H1 (cell line): Measurements from ENCODE around the gene FAM13C. TPM values are rescaled to one million over a fixed set of nuclear protein-coding genes. Genes with fewer than 3 reads are reported as not detected.

Source experiments
- CTCF ChIA-PET: fragments of 300-600 bp; sonication (Branson Sonifier 250); formaldehyde crosslinking; loops from one replicate; lab custom pipeline; 2021; ENCODE audit not compliant: partially characterized antibody; lab: Charles Lee
- POLR2A ChIA-PET: fragments of 300-600 bp; sonication (Branson Sonifier 250); formaldehyde crosslinking; loops from one replicate; lab custom pipeline; 2021; ENCODE audit warnings: inconsistent platforms; ENCODE audit not compliant: partially characterized antibody; lab: Charles Lee
- DNase-seq, 2 experiments: peaks; one replicate each; pipeline versions ENCODE4 v3.0.0 to v3.0.0-alpha.2; 2010 to 2022; ENCODE audit warnings: low spot score in 2 of 2, low read depth in 1 of 2, mixed read lengths in 1 of 2
- FAIRE-seq: peaks from 2 replicates; lab custom pipeline; 2011; peaks lifted over from hg19 to GRCh38; lab: Jason Lieb, UNC
- H2AFZ ChIP-seq: 2 replicates; pipeline ENCODE4 v1.8.1; 2012; ENCODE audit warnings: low read length, inconsistent platforms
- H2AK5ac ChIP-seq: 2 replicates; pipeline ENCODE4 v1.6.1; 2013; ENCODE audit warnings: low read depth, low read length
- H2BK120ac ChIP-seq: replicated peaks from 2 replicates; pipeline ENCODE3; 2013; ENCODE audit warnings: low read depth, low read length, inconsistent platforms
- H2BK12ac ChIP-seq: 2 replicates; pipeline ENCODE4 v1.6.1; 2013; ENCODE audit warnings: low read depth, low read length
- H2BK15ac ChIP-seq: 2 replicates; pipeline ENCODE4 v1.6.1; 2013; ENCODE audit warnings: low read length
- H2BK20ac ChIP-seq: 2 replicates; pipeline ENCODE4 v1.6.1; 2013; ENCODE audit warnings: low read length
- H2BK5ac ChIP-seq: 2 replicates; pipeline ENCODE4 v1.6.1; 2013; ENCODE audit warnings: low read depth, low read length
- H3K14ac ChIP-seq: 2 replicates; pipeline ENCODE4 v1.6.1; 2013; ENCODE audit warnings: inconsistent platforms; ENCODE audit not compliant: insufficient read length
- H3K18ac ChIP-seq: 2 replicates; pipeline ENCODE4 v1.6.1; 2013; ENCODE audit warnings: low read length; ENCODE audit errors: extremely low read depth
- H3K23ac ChIP-seq: 2 replicates; pipeline ENCODE4 v1.6.1; 2013; ENCODE audit warnings: inconsistent platforms; ENCODE audit not compliant: insufficient read length
- H3K23me2 ChIP-seq: 2 replicates; pipeline ENCODE4 v1.6.1; 2013; ENCODE audit warnings: low read depth, low read length
- H3K27ac ChIP-seq: 2 replicates; pipeline ENCODE4 v1.6.1; 2011; ENCODE audit warnings: low read depth, low read length, inconsistent platforms
- H3K27me3 ChIP-seq, 4 experiments: replicated peaks in 1 of 4; 1 replicate in 1 of 4; 2 replicates in 3 of 4; pipeline versions ENCODE4 v1.6.1 to v1.8.1; 2011 to 2013; ENCODE audit warnings: low read length in 3 of 4, mild to moderate bottlenecking in 3 of 4, inconsistent platforms in 2 of 4, mixed read lengths in 2 of 4, moderate library complexity in 1 of 4; ENCODE audit not compliant: control insufficient read depth in 3 of 4, insufficient read depth in 3 of 4; ENCODE audit errors: extremely low read depth in 1 of 4
- H3K36me3 ChIP-seq, 4 experiments: 2 replicates each; pipeline versions ENCODE4 v1.6.1 to v1.8.1; 2011 to 2013; ENCODE audit warnings: mild to moderate bottlenecking in 4 of 4, low read length in 3 of 4, moderate library complexity in 2 of 4, control low read depth in 1 of 4, inconsistent platforms in 1 of 4; ENCODE audit not compliant: insufficient read depth in 4 of 4, control insufficient read depth in 2 of 4
- H3K4ac ChIP-seq: replicated peaks from 2 replicates; pipeline ENCODE3; 2013; ENCODE audit warnings: low read length, low read depth, mixed read lengths, inconsistent platforms; ENCODE audit not compliant: insufficient read length
- H3K4me1 ChIP-seq, 4 experiments: replicated peaks in 1 of 4; 1 replicate in 1 of 4; 2 replicates in 3 of 4; pipeline versions ENCODE4 v1.6.1 to v1.8.1; 2011 to 2013; ENCODE audit warnings: low read length in 3 of 4, inconsistent platforms in 2 of 4, mixed read lengths in 1 of 4; ENCODE audit not compliant: insufficient read depth in 4 of 4, control insufficient read depth in 3 of 4
- H3K4me2 ChIP-seq, 2 experiments: 2 replicates each; pipeline versions ENCODE4 v1.6.1 to v1.8.1; 2011 to 2013; ENCODE audit warnings: low read depth in 2 of 2, low read length in 2 of 2, control low read depth in 1 of 2, inconsistent platforms in 1 of 2, mild to moderate bottlenecking in 1 of 2; ENCODE audit not compliant: insufficient read depth in 1 of 2
- H3K4me3 ChIP-seq, 4 experiments: fragments of 200-600, 300-600 bp in 1 of 4; sonication (generic), shearing (Covaris generic), sonication (Bioruptor Twin) in 1 of 4; 2 replicates each; pipeline versions ENCODE4 v1.5.1 to v1.8.1; 2011 to 2016; ENCODE audit warnings: low read length in 4 of 4, low read depth in 3 of 4, control low read depth in 2 of 4, inconsistent platforms in 2 of 4, mild to moderate bottlenecking in 2 of 4, mixed read lengths in 1 of 4, moderate library complexity in 1 of 4; ENCODE audit not compliant: insufficient read depth in 2 of 4; ENCODE audit errors: extremely low read depth in 1 of 4
- H3K56ac ChIP-seq: replicated peaks from 2 replicates; pipeline ENCODE3; 2013; ENCODE audit warnings: low read depth, mild to moderate bottlenecking, mixed read lengths, low read length, inconsistent platforms; ENCODE audit not compliant: insufficient read length
- H3K79me1 ChIP-seq: 2 replicates; pipeline ENCODE4 v1.6.1; 2013; ENCODE audit warnings: low read depth, low read length, control low read depth
- H3K79me2 ChIP-seq, 2 experiments: 2 replicates each; pipeline versions ENCODE4 v1.6.1 to v1.8.1; 2012 to 2013; ENCODE audit warnings: low read length in 2 of 2, mild to moderate bottlenecking in 2 of 2, inconsistent platforms in 1 of 2; ENCODE audit not compliant: insufficient read depth in 2 of 2, control insufficient read depth in 1 of 2
- H3K9ac ChIP-seq, 4 experiments: replicated peaks in 1 of 4; 1 replicate in 1 of 4; 2 replicates in 3 of 4; pipeline versions ENCODE4 v1.6.1 to v1.8.1; 2011 to 2013; ENCODE audit warnings: low read depth in 3 of 4, low read length in 3 of 4, control low read depth in 2 of 4, mild to moderate bottlenecking in 2 of 4, moderate library complexity in 2 of 4, inconsistent platforms in 1 of 4; ENCODE audit errors: extremely low read depth in 1 of 4
- H3K9me3 ChIP-seq, 2 experiments: 2 replicates each; pipeline versions ENCODE4 v1.6.1 to v1.8.1; 2012 to 2013; ENCODE audit warnings: mild to moderate bottlenecking in 2 of 2, moderate library complexity in 2 of 2, control low read depth in 1 of 2, inconsistent platforms in 1 of 2, low read depth in 1 of 2, low read length in 1 of 2, mixed read lengths in 1 of 2; ENCODE audit not compliant: insufficient read depth in 2 of 2
- H4K20me1 ChIP-seq, 2 experiments: replicated peaks in 1 of 2; 2 replicates each; pipeline versions ENCODE3 to v1.8.1; 2011 to 2013; ENCODE audit warnings: inconsistent platforms in 2 of 2, low read length in 2 of 2, mild to moderate bottlenecking in 1 of 2; ENCODE audit not compliant: insufficient read depth in 2 of 2, control insufficient read depth in 1 of 2
- H4K5ac ChIP-seq: 2 replicates; pipeline ENCODE4 v1.6.1; 2013; ENCODE audit warnings: low read length, low read depth, mixed read lengths, inconsistent platforms; ENCODE audit not compliant: insufficient read length
- H4K8ac ChIP-seq: 2 replicates; pipeline ENCODE4 v1.8.0; 2013; ENCODE audit warnings: mild to moderate bottlenecking, moderate library complexity, low read length, inconsistent platforms; ENCODE audit not compliant: insufficient read depth; ENCODE audit errors: extremely low read depth
- H4K91ac ChIP-seq: replicated peaks from 2 replicates; pipeline ENCODE3; 2013; ENCODE audit warnings: low read length, mixed read lengths, inconsistent platforms; ENCODE audit not compliant: insufficient read length
- ATF3 ChIP-seq: IDR thresholded peaks from 2 replicates; pipeline ENCODE4 v1.6.1; 2011; ENCODE audit warnings: low read depth, mild to moderate bottlenecking, low read length; ENCODE audit not compliant: insufficient read depth
- BCL11A ChIP-seq, 2 experiments: IDR thresholded peaks; one replicate each; pipeline ENCODE4 v1.6.1; 2011; ENCODE audit warnings: low read depth in 2 of 2, low read length in 2 of 2, mild to moderate bottlenecking in 2 of 2
- CTCF ChIP-seq, 3 experiments: IDR thresholded peaks; 1 replicate in 2 of 3; 2 replicates in 1 of 3; pipeline versions ENCODE4 v1.5.1 to v1.6.1; 2011; ENCODE audit warnings: low read length in 3 of 3, mild to moderate bottlenecking in 3 of 3, inconsistent platforms in 2 of 3, low read depth in 1 of 3, moderate library complexity in 1 of 3; ENCODE audit not compliant: insufficient read depth in 1 of 3; ENCODE audit errors: control extremely low read depth in 1 of 3
- HDAC6 ChIP-seq: IDR thresholded peaks from one replicate; pipeline ENCODE4 v1.7.1; 2012; ENCODE audit warnings: low read depth, mild to moderate bottlenecking, inconsistent platforms, low read length, moderate library complexity
- KDM1A ChIP-seq: fragments of 200-600, 300-600 bp; sonication (generic); IDR thresholded peaks from 2 replicates; pipeline ENCODE4 v1.7.1; 2016; ENCODE audit warnings: mild to moderate bottlenecking, low read length, borderline replicate concordance
- MAFK ChIP-seq: IDR thresholded peaks from 2 replicates; pipeline ENCODE4 v1.6.1; 2012; ENCODE audit warnings: low read depth, mild to moderate bottlenecking, improper control_type of control experiment, low read length
- NRF1 ChIP-seq: IDR thresholded peaks from 2 replicates; pipeline ENCODE4 v1.6.1; 2011; ENCODE audit warnings: mild to moderate bottlenecking, low read depth, low read length, improper control_type of control experiment
- SIRT6 ChIP-seq: IDR thresholded peaks from one replicate; pipeline ENCODE4 v1.7.1; 2012; ENCODE audit warnings: low read length, inconsistent platforms
- SUZ12 ChIP-seq: fragments of 200-600 bp; sonication (generic); IDR thresholded peaks from 2 replicates; pipeline ENCODE4 v1.6.1; 2012; ENCODE audit warnings: mild to moderate bottlenecking, inconsistent platforms, low read length, moderate library complexity, mixed read lengths
- USF2 ChIP-seq: IDR thresholded peaks from 2 replicates; pipeline ENCODE4 v1.6.1; 2011; ENCODE audit warnings: low read length, improper control_type of control experiment
- WGBS, 2 experiments: shearing (Covaris generic) in 1 of 2; methylation state at CpG; one replicate each; pipeline versions ENCODE4 v1.1.6 to v1.1.7; 2013 to 2015; ENCODE audit warnings: low lambda C conversion rate in 2 of 2, mixed read lengths in 2 of 2, inconsistent platforms in 1 of 2, low coverage in 1 of 2, missing lambda C conversion rate in 1 of 2; ENCODE audit not compliant: insufficient replicate concordance in 2 of 2, insufficient coverage in 1 of 2, insufficient read length in 1 of 2; ENCODE audit errors: extremely low coverage in 1 of 2, missing lambda C conversion rate in 1 of 2; 5-methylcytosine and 5-hydroxymethylcytosine counted together
- polyA plus RNA-seq, 7 experiments: library from polyadenylated mRNA; depleted of rRNA in 3 of 7; stranded (reverse) in 5 of 7; unstranded in 2 of 7; fragments of >200 nt in 5 of 7; fragments of 200-250 nt in 2 of 7; gene quantifications; 1 replicate in 5 of 7; 2 replicates in 1 of 7; 4 replicates in 1 of 7; pipeline versions ENCODE4 v1.2.1 to v1.2.3, GENCODE V29; 2011 to 2013; ENCODE audit warnings: missing spikeins in 2 of 7, mixed read lengths in 2 of 7
- total RNA-seq: library from RNA; stranded (reverse); fragmentation: NEBNext Ultra II Directional; extraction: Animal tissue kit (Norgen Biotek cat#: 25700); gene quantifications from 2 replicates; pipeline ENCODE4 v1.2.1, GENCODE V29; 2021

Gene FAM13C
- total and polyA plus RNA-seq, 2 of the 8 experiments (the other 6 are each of a cell fraction or from before 2014, with no cell fraction given): 0.56 to 0.62 TPM

- CTCF ChIA-PET: interaction anchor here (0.6 to 1.8 kb wide), 5 partner anchors 13 to 641 kb away, joined by 3 to 5 read pairs (median 4); no protein-coding TSS in a partner anchor
- Histone ChIP-seq H3K23me2 (no peaks in the 10 kb centered on the region), H3K18ac (no peak overlapping the region), H3K4me2 (no peak overlapping the region), H2BK5ac (no peak overlapping the region), H3K14ac (no peak overlapping the region), H3K9ac (no peak overlapping the region), H4K5ac (no peak overlapping the region), H2AK5ac (no peak overlapping the region), H3K4me1 (peaks cover 0 to 2% (median 0%) of the 10 kb centered on the region in 4 experiments; a peak in 2 of 7 replicates), H3K9me3 (no peaks in the 10 kb centered on the region), H2BK15ac (no peak overlapping the region), H3K79me1 (no peaks in the 10 kb centered on the region), H2BK120ac (no peak overlapping the region), H3K27me3 (no peaks in the 10 kb centered on the region), H3K27ac (no peak overlapping the region), H4K91ac (no peak overlapping the region), H4K8ac (no peak overlapping the region), H3K36me3 (no peaks in the 10 kb centered on the region), H2BK20ac (no peak overlapping the region), H2BK12ac (no peak overlapping the region), H3K23ac (no peak overlapping the region), H3K4me3 (no peak overlapping the region), H4K20me1 (no peaks in the 10 kb centered on the region), H2AFZ (no peak overlapping the region), H3K4ac (no peak overlapping the region), H3K56ac (no peak overlapping the region), H3K79me2 (no peaks in the 10 kb centered on the region)
- WGBS, 2 experiments: 80% methylated on average over 2 of the region's 2 CpGs; no CpG with 5 or more reads in 1 of the 2 experiments
- DNase-seq: no peak
- FAIRE-seq: no peak
- POLR2A ChIA-PET: interaction anchor here (1.5 kb wide), 1 partner anchor 100 kb away, joined by 3 read pairs; no protein-coding TSS in a partner anchor
- TF ChIP-seq CTCF (IDR thresholded peaks at IDR 0.05; ENCODE audit: control extremely low read depth in 1 of 3, insufficient read depth in 1 of 3, low read depth in 1 of 3, low read length in 3 of 3): no peak
- TF ChIP-seq NRF1: no peak
- TF ChIP-seq SUZ12: no peak
- no peak for TF ChIP-seq USF2
- TF ChIP-seq KDM1A: no peak
- no peak for TF ChIP-seq SIRT6
- no peak for TF ChIP-seq MAFK
- TF ChIP-seq BCL11A (IDR thresholded peaks at IDR 0.05; ENCODE audit: low read depth in 2 of 2, low read length in 2 of 2): no peak
- TF ChIP-seq HDAC6: no peak
- TF ChIP-seq ATF3: no peak
Measured at GRCh38 chr10:59391060-59391459, 28.7 kb upstream of the FAM13C start.
